IMR-90 (cell line): ENCODE data around the gene DIP2B.

Source experiments
- BHLHE40 ChIP-seq: fragments of 150-350 bp; IDR thresholded peaks from 2 replicates; pipeline ENCODE4 v1.6.1; 2016; ENCODE audit warnings: mild to moderate bottlenecking, low read depth, low read length
- CHD1 ChIP-seq: IDR thresholded peaks from 2 replicates; pipeline ENCODE4 v1.6.1; 2012; ENCODE audit warnings: low read depth, low read length, improper control_type of control experiment
- CTCF ChIP-seq: conservative IDR thresholded peaks from 2 replicates; pipeline ENCODE4 v1.5.1; 2012; ENCODE audit warnings: mild to moderate bottlenecking, low read depth, low read length, improper control_type of control experiment
- MXI1 ChIP-seq: IDR thresholded peaks from 2 replicates; pipeline ENCODE4 v1.6.1; 2012; ENCODE audit warnings: low read depth, mild to moderate bottlenecking, low read length, moderate library complexity, borderline replicate concordance
- RAD21 ChIP-seq: IDR thresholded peaks from 2 replicates; pipeline ENCODE4 v1.6.1; 2012; ENCODE audit warnings: low read length, improper control_type of control experiment
- USF2 ChIP-seq: fragments of 150-350 bp; IDR thresholded peaks from 2 replicates; pipeline ENCODE4 v1.6.1; 2017; ENCODE audit warnings: mild to moderate bottlenecking, antibody characterized with exemption, low read length, low read depth

GRCh38 chr12:50564948-50565297 is 60.1 kb downstream of the DIP2B start:
- no peak for TF ChIP-seq CHD1
- no peak for TF ChIP-seq BHLHE40
- TF ChIP-seq USF2, result no peak
- TF ChIP-seq MXI1, result no peak
- no peak for TF ChIP-seq CTCF
- TF ChIP-seq RAD21, result no peak
